Fibroblast of the aortic adventitia (primary cell): Measurements from ENCODE around the gene VWA8. TPM values are rescaled to one million over a fixed set of nuclear protein-coding genes. Genes with fewer than 3 reads are reported as not detected.
"Not testable (repeated sequence)": the region's sequence is repeated elsewhere in the genome, so short reads cannot be mapped to it uniquely, and the experiment has no call there.

Source experiments
- DNase-seq: peaks from one replicate; pipeline ENCODE4 v3.0.0-alpha.2; 2010; ENCODE audit warnings: low read depth
- H3K4me3 ChIP-seq: 2 replicates; pipeline ENCODE4 v1.5.1; 2011; ENCODE audit warnings: low read depth, mild to moderate bottlenecking, control low read depth, low read length, moderate library complexity
- total RNA-seq: library from RNA; depleted of rRNA; stranded (reverse); fragments of >200 nt; gene quantifications from 2 replicates; pipeline ENCODE4 v1.2.3, GENCODE V29; 2012; ENCODE audit warnings: low replicate concordance
- TF ChIP-seq, protein P1 (sequence below): IDR thresholded peaks from 2 replicates; pipeline ENCODE4 v1.5.1; 2011; ENCODE audit warnings: mild to moderate bottlenecking, low read length, control low read depth, inconsistent platforms; ENCODE audit not compliant: insufficient read depth

Gene VWA8
- total RNA-seq, 1 donor = 27.2 TPM

GRCh38 chr13:41543664-41544300, 417.1 kb downstream of the VWA8 start:
- TF ChIP-seq, protein P1, sequence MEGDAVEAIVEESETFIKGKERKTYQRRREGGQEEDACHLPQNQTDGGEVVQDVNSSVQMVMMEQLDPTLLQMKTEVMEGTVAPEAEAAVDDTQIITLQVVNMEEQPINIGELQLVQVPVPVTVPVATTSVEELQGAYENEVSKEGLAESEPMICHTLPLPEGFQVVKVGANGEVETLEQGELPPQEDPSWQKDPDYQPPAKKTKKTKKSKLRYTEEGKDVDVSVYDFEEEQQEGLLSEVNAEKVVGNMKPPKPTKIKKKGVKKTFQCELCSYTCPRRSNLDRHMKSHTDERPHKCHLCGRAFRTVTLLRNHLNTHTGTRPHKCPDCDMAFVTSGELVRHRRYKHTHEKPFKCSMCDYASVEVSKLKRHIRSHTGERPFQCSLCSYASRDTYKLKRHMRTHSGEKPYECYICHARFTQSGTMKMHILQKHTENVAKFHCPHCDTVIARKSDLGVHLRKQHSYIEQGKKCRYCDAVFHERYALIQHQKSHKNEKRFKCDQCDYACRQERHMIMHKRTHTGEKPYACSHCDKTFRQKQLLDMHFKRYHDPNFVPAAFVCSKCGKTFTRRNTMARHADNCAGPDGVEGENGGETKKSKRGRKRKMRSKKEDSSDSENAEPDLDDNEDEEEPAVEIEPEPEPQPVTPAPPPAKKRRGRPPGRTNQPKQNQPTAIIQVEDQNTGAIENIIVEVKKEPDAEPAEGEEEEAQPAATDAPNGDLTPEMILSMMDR = no peak
- H3K4me3 ChIP-seq = no peak overlapping the region
- DNase-seq = no peak

- DNase-seq, H3K4me3 ChIP-seq: not testable (repeated sequence)
These were observed 418.1 kb downstream of the VWA8 start for GRCh38 chr13:41542799-41543198.

GRCh38 chr13:41542281-41542680, 418.6 kb downstream of the VWA8 start:
- no peak for DNase-seq
- H3K4me3 ChIP-seq = no peak overlapping the region
- TF ChIP-seq, protein P1 = no peak

- TF ChIP-seq, protein P1 = no peak
These were observed 419.6 kb downstream of the VWA8 start for GRCh38 chr13:41541142-41541938.

GRCh38 chr13:41540240-41540639, 420.7 kb downstream of the VWA8 start:
- not testable (repeated sequence) for H3K4me3 ChIP-seq, DNase-seq

More at GRCh38 chr13:41541142-41541938, 419.6 kb downstream of the VWA8 start:
- H3K4me3 ChIP-seq = no peak overlapping the region
- DNase-seq = no peak

- no peak overlapping the region for H3K4me3 ChIP-seq
- TF ChIP-seq, protein P1 = no peak
- peak; percentile 33 for DNase-seq
These were observed 427.4 kb downstream of the VWA8 start for GRCh38 chr13:41533266-41534052.

DNA sequence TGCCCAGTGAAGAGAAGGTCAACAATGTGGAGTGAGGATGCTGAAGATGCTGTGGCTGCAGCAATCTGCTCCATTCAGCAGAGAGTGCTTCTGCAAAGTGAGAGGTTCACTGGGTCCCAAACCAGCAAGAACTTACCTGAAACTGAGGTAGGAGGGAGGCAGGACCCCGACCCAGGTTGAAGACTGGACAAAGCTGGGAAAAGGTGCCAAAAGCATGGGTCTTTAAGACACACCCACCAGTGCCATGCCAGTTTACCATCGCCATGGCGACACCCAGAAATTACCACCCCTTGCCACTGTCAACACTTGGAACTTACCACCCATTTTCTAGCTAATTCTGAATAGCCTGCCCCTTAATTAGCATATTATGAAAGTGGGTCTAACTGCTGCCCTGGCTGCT, 432.9 kb downstream of the VWA8 start:
- TF ChIP-seq, protein P1 = no peak
- no peak for DNase-seq
- no peak overlapping the region for H3K4me3 ChIP-seq
